ENCODE results near the gene PRAC1.
"Not testable (repeated sequence)": the region's sequence is repeated elsewhere in the genome, so short reads cannot be mapped to it uniquely, and the experiment has no call there.

PRAC1 gene

GRCh38 chr17:48726916-48727286, 4.6 kb upstream of the PRAC1 start:
- DNase-seq (ENCODE audit: low read depth), result no peak

GRCh38 chr17:48726114-48726915, 4.0 kb upstream of the PRAC1 start:
- no peak for DNase-seq (ENCODE audit: low read depth)

GRCh38 chr17:48725288-48726064, 3.2 kb upstream of the PRAC1 start:
- DNase-seq (ENCODE audit: low read depth), result no peak

GRCh38 chr17:48725004-48725287, 2.6 kb upstream of the PRAC1 start:
- DNase-seq (ENCODE audit: low read depth), result no peak

GRCh38 chr17:48724251-48725003, 2.1 kb upstream of the PRAC1 start:
- no peak for DNase-seq (ENCODE audit: low read depth)

GRCh38 chr17:48723423-48724250, 1.3 kb upstream of the PRAC1 start:
- no peak for DNase-seq (ENCODE audit: low read depth)

GRCh38 chr17:48722915-48723422, 651 bp upstream of the PRAC1 start, which contains the start of gene PRAC2:
PRAC2 (plus strand) TSS chr17:48723185; CDS start chr17:48724411, 1,226 bp downstream.
- DNase-seq (ENCODE audit: low read depth), result no peak

GRCh38 chr17:48721009-48721402, 1.3 kb downstream of the PRAC1 start:
- no peak for DNase-seq (ENCODE audit: low read depth)

GRCh38 chr17:48720266-48721008, 1.9 kb downstream of the PRAC1 start:
- DNase-seq (ENCODE audit: low read depth), result no peak

GRCh38 chr17:48719642-48720265, 2.6 kb downstream of the PRAC1 start:
- DNase-seq (ENCODE audit: low read depth), result no peak

- DNase-seq (ENCODE audit: low read depth), result no peak
Observed at GRCh38 chr17:48718761-48719641, 3.3 kb downstream of the PRAC1 start.

- no peak for DNase-seq (ENCODE audit: low read depth)
Observed at GRCh38 chr17:48718227-48718760, 4.0 kb downstream of the PRAC1 start.

- no peak for DNase-seq (ENCODE audit: low read depth)
Observed at GRCh38 chr17:48717367-48718226, 4.7 kb downstream of the PRAC1 start.

- DNase-seq (ENCODE audit: low read depth), result not testable (repeated sequence)
Observed at GRCh38 chr17:48716549-48716948, 5.8 kb downstream of the PRAC1 start.

GRCh38 chr17:48715496-48716399, 6.6 kb downstream of the PRAC1 start:
- DNase-seq (ENCODE audit: low read depth), result no peak

- DNase-seq (ENCODE audit: low read depth), result no peak
Observed at GRCh38 chr17:48711128-48711527, 11.2 kb downstream of the PRAC1 start.
